SK-N-SH (cell line): Measurements from ENCODE around the gene UBASH3B. TPM values are rescaled to one million over a fixed set of nuclear protein-coding genes. Genes with fewer than 3 reads are reported as not detected.

Source experiments
- CTCF ChIA-PET: fragments of 300-600, 350-600 bp; formaldehyde crosslinking; extraction: SDS; loops from one replicate; lab custom pipeline; 2021; lab: Yijun Ruan, JAX
- POLR2A ChIA-PET: fragments of 350-600 bp; sonication (Branson Sonifier 250); formaldehyde crosslinking; extraction: SDS; loops from one replicate; lab custom pipeline; 2020; ENCODE audit warnings: antibody characterized with exemption, inconsistent platforms; lab: Yijun Ruan, JAX
- DNase-seq: peaks from one replicate; pipeline ENCODE4 v3.0.0; 2012
- H2AFZ ChIP-seq: fragments of 200-600 bp; sonication (generic); 2 replicates; pipeline ENCODE4 v1.8.1; 2016; ENCODE audit warnings: antibody characterized with exemption, mild to moderate bottlenecking, low read depth
- H3F3A ChIP-seq: fragments of 200-600 bp; sonication (generic); replicated peaks from 2 replicates; pipeline ENCODE3; 2016; ENCODE audit warnings: antibody characterized with exemption, mild to moderate bottlenecking; ENCODE audit not compliant: insufficient read depth
- H3K27ac ChIP-seq, 2 experiments: fragments of 200-500 bp in 1 of 2; fragments of 200-600 bp in 1 of 2; sonication (Bioruptor generic) in 1 of 2; sonication (generic), shearing (Covaris generic) in 1 of 2; 2 replicates each; pipeline versions ENCODE4 v1.5.1 to v1.6.1; 2014 to 2016; ENCODE audit warnings: low read depth in 2 of 2, inconsistent platforms in 1 of 2, low read length in 1 of 2, mild to moderate bottlenecking in 1 of 2, mixed read lengths in 1 of 2
- H3K27me3 ChIP-seq: fragments of 200-600 bp; sonication (generic), shearing (Covaris generic); 2 replicates; pipeline ENCODE4 v1.6.1; 2016; ENCODE audit warnings: mixed run types; ENCODE audit not compliant: insufficient read depth
- H3K36me3 ChIP-seq, 2 experiments: fragments of 200-500 bp in 1 of 2; fragments of 200-600 bp in 1 of 2; sonication (Bioruptor generic) in 1 of 2; sonication (generic) in 1 of 2; replicated peaks in 1 of 2; 2 replicates each; pipeline versions ENCODE3 to v1.5.1; 2014 to 2016; ENCODE audit warnings: low read length in 1 of 2, mild to moderate bottlenecking in 1 of 2; ENCODE audit not compliant: insufficient read depth in 2 of 2, control insufficient read depth in 1 of 2
- H3K4me1 ChIP-seq, 2 experiments: fragments of 200-500 bp in 1 of 2; fragments of 200-600 bp in 1 of 2; sonication (Bioruptor generic) in 1 of 2; sonication (generic), shearing (Covaris generic) in 1 of 2; 2 replicates each; pipeline versions ENCODE4 v1.5.1 to v1.6.1; 2014 to 2016; ENCODE audit warnings: low read depth in 1 of 2, low read length in 1 of 2, mixed run types in 1 of 2; ENCODE audit not compliant: insufficient read depth in 2 of 2, control insufficient read depth in 1 of 2
- H3K4me2 ChIP-seq: fragments of 200-600 bp; sonication (generic), shearing (Covaris generic); 2 replicates; pipeline ENCODE4 v1.6.1; 2017; ENCODE audit warnings: mixed run types
- H3K4me3 ChIP-seq, 2 experiments: fragments of 200-500 bp in 1 of 2; fragments of 200-600 bp in 1 of 2; sonication (Bioruptor generic) in 1 of 2; sonication (generic), shearing (Covaris generic) in 1 of 2; 2 replicates each; pipeline versions ENCODE4 v1.5.1 to v1.8.1; 2014 to 2016; ENCODE audit warnings: low read depth in 2 of 2, inconsistent platforms in 1 of 2, low read length in 1 of 2, mild to moderate bottlenecking in 1 of 2, mixed read lengths in 1 of 2, moderate library complexity in 1 of 2
- H3K79me2 ChIP-seq: fragments of 200-600 bp; sonication (generic); 2 replicates; pipeline ENCODE4 v1.8.1; 2017; ENCODE audit warnings: mild to moderate bottlenecking; ENCODE audit not compliant: insufficient read depth
- H3K9ac ChIP-seq: fragments of 200-600 bp; sonication (generic); 2 replicates; pipeline ENCODE4 v1.6.1; 2017; ENCODE audit warnings: mixed run types
- H3K9me2 ChIP-seq: fragments of 200-600 bp; sonication (generic); 2 replicates; pipeline ENCODE4 v1.6.1; 2017; ENCODE audit warnings: mixed run types
- H3K9me3 ChIP-seq: fragments of 200-600 bp; sonication (generic); 2 replicates; pipeline ENCODE4 v1.6.1; 2017; ENCODE audit warnings: mixed run types, mild to moderate bottlenecking, moderate library complexity
- H4K20me1 ChIP-seq: fragments of 200-600 bp; sonication (generic); 2 replicates; pipeline ENCODE4 v1.6.1; 2017; ENCODE audit warnings: mild to moderate bottlenecking, mixed run types; ENCODE audit not compliant: insufficient read depth
- CHD2 ChIP-seq: fragments of 150-350 bp; IDR thresholded peaks from 2 replicates; pipeline ENCODE4 v1.6.1; 2018; ENCODE audit warnings: low read length; ENCODE audit not compliant: partially characterized antibody
- CTCF ChIP-seq: fragments of 200-600 bp; sonication (generic); IDR thresholded peaks from 2 replicates; pipeline ENCODE4 v1.6.1; 2017; ENCODE audit warnings: antibody characterized with exemption, mild to moderate bottlenecking, moderate library complexity
- EP300 ChIP-seq, 2 experiments: IDR thresholded peaks; 2 replicates each; pipeline versions ENCODE4 v1.4.0 to v1.6.1; 2012; ENCODE audit warnings: borderline replicate concordance in 1 of 2, low read depth in 1 of 2, low read length in 1 of 2
- EZH2phosphoT487 ChIP-seq: fragments of 200-600 bp; sonication (generic); IDR thresholded peaks from 2 replicates; pipeline ENCODE4 v1.6.1; 2017; ENCODE audit warnings: low read depth, mixed run types, mild to moderate bottlenecking, antibody characterized with exemption, moderate library complexity, borderline replicate concordance
- FOXJ3 ChIP-seq: sonication (generic); formaldehyde crosslinking; IDR thresholded peaks from 2 replicates; pipeline ENCODE4 v1.5.1; 2020; ENCODE audit warnings: mild to moderate bottlenecking, missing genetic modification reagents
- GABPA ChIP-seq: IDR thresholded peaks from 2 replicates; pipeline ENCODE4 v1.4.0; 2012; ENCODE audit warnings: low read depth, mild to moderate bottlenecking
- MEF2A ChIP-seq: IDR thresholded peaks from 2 replicates; pipeline ENCODE4 v1.4.0; 2012; ENCODE audit warnings: low read depth, borderline replicate concordance
- MXI1 ChIP-seq: IDR thresholded peaks from 2 replicates; pipeline ENCODE4 v1.6.1; 2012; ENCODE audit warnings: mild to moderate bottlenecking, low read depth, low read length, improper control_type of control experiment
- NFIC ChIP-seq: IDR thresholded peaks from 2 replicates; pipeline ENCODE4 v1.4.0; 2012; ENCODE audit warnings: borderline replicate concordance
- PBX3 ChIP-seq: IDR thresholded peaks from 2 replicates; pipeline ENCODE4; 2012
- POLR2AphosphoS5 ChIP-seq: IDR thresholded peaks from 2 replicates; pipeline ENCODE4 v1.6.1; 2012; ENCODE audit warnings: low read depth, low read length
- RFX5 ChIP-seq: IDR thresholded peaks from 2 replicates; pipeline ENCODE4 v1.6.1; 2012; ENCODE audit warnings: mild to moderate bottlenecking, improper control_type of control experiment, low read length
- SIN3A ChIP-seq: IDR thresholded peaks from 2 replicates; pipeline ENCODE4 v1.6.1; 2012; ENCODE audit warnings: low read depth, mild to moderate bottlenecking, low read length, moderate library complexity, borderline replicate concordance
- SMC3 ChIP-seq: IDR thresholded peaks from 2 replicates; pipeline ENCODE4 v1.6.1; 2012; ENCODE audit warnings: low read depth, low read length, improper control_type of control experiment
- TAF1 ChIP-seq: IDR thresholded peaks from 2 replicates; pipeline ENCODE4 v1.6.1; 2012; ENCODE audit warnings: low read depth, mild to moderate bottlenecking, low read length, moderate library complexity, borderline replicate concordance
- TCF12 ChIP-seq: IDR thresholded peaks from 2 replicates; pipeline ENCODE4 v1.4.0; 2012
- USF1 ChIP-seq: IDR thresholded peaks from 2 replicates; pipeline ENCODE4 v1.4.0; 2012; ENCODE audit warnings: low read depth, borderline replicate concordance
- YY1 ChIP-seq: IDR thresholded peaks from 2 replicates; pipeline ENCODE4 v1.4.0; 2012; ENCODE audit warnings: low read depth, mild to moderate bottlenecking
- ZBTB33 ChIP-seq: IDR thresholded peaks from 2 replicates; pipeline ENCODE4 v1.4.0; 2012; ENCODE audit warnings: low read depth, borderline replicate concordance
- WGBS: methylation state at CpG from one replicate; pipeline ENCODE4 v1.1.6; 2017; ENCODE audit warnings: low lambda C conversion rate; 5-methylcytosine and 5-hydroxymethylcytosine counted together
- polyA plus RNA-seq, 3 experiments: library from polyadenylated mRNA; depleted of rRNA; stranded (reverse); fragments of >200 nt; gene quantifications; 2 replicates each; pipeline ENCODE4 v1.2.3, GENCODE V29; 2012

UBASH3B gene
- polyA plus RNA-seq, 1 of the 3 experiments (the other 2 are of a cell fraction): 10.4 TPM

GRCh38 chr11:122734848-122735496, 79.5 kb downstream of the UBASH3B start:
- H3K9ac ChIP-seq: no peak overlapping the region
- CTCF ChIA-PET: interaction anchor here (0.9 kb wide), 1 partner anchor 8 kb away, joined by 3 read pairs; no protein-coding TSS in a partner anchor
- POLR2A ChIA-PET: no interaction called here
- no peaks in the 10 kb centered on the region for H4K20me1 ChIP-seq
- no peak overlapping the region for H3K4me2 ChIP-seq
- 65% methylated on average over 3 of the region's 3 CpGs for WGBS
- H3K27me3 ChIP-seq: no peaks in the 10 kb centered on the region
- no peaks in the 10 kb centered on the region for H3K9me2 ChIP-seq
- no peaks in the 10 kb centered on the region for H3K9me3 ChIP-seq
- no peak for TF ChIP-seq EZH2phosphoT487
- no peak for TF ChIP-seq GABPA
- no peak for TF ChIP-seq CHD2
- no peak for TF ChIP-seq SIN3A
- TF ChIP-seq USF1: no peak
- TF ChIP-seq ZBTB33: no peak
- TF ChIP-seq SMC3: no peak
- no peak for TF ChIP-seq EP300 (IDR thresholded peaks at IDR 0.05; ENCODE audit: borderline replicate concordance in 1 of 2, low read depth in 1 of 2, low read length in 1 of 2)
- TF ChIP-seq MEF2A: no peak
- TF ChIP-seq PBX3: no peak
- TF ChIP-seq TCF12: no peak
- no peak for TF ChIP-seq CTCF
- TF ChIP-seq YY1: no peak
- no peak for TF ChIP-seq TAF1
- no peak for TF ChIP-seq POLR2AphosphoS5
- TF ChIP-seq RFX5: no peak
- TF ChIP-seq MXI1: no peak
- no peak for TF ChIP-seq NFIC
- no peak for TF ChIP-seq FOXJ3 (CRISPR knock-in tag)
- DNase-seq: no peak
- peaks cover 49% of the 10 kb centered on the region for H3K79me2 ChIP-seq
- no peak overlapping the region for H2AFZ ChIP-seq
- no peak overlapping the region for H3K4me3 ChIP-seq
- no peaks in the 10 kb centered on the region for H3K36me3 ChIP-seq
- peaks cover 0 to 9% of the 10 kb centered on the region in 2 experiments; a peak in 1 of 4 replicates for H3K4me1 ChIP-seq
- no peak overlapping the region for H3K27ac ChIP-seq
- peaks cover 5% of the 10 kb centered on the region for H3F3A ChIP-seq
